Neuronal stem cell (in vitro differentiated cells): ENCODE measurements around the gene TP53BP2.
A peak's percentile ranks its signal among the peaks of the same experiment; 100 is the strongest.
"Not testable (repeated sequence)": the region's sequence is repeated elsewhere in the genome, so short reads cannot be mapped to it uniquely, and the experiment has no call there.

Experiments
- DNase-seq: peaks from one replicate; pipeline ENCODE4 v3.0.0-alpha.2; 2013; ENCODE audit warnings: low spot score
- H2AFZ ChIP-seq: one replicate; pipeline ENCODE4 v1.6.1; 2013; ENCODE audit warnings: mild to moderate bottlenecking, low read length, inconsistent platforms
- H2AK5ac ChIP-seq: 2 replicates; pipeline ENCODE4 v1.6.1; 2013; ENCODE audit warnings: low read depth, mild to moderate bottlenecking, inconsistent platforms, low read length, moderate library complexity, mixed read lengths
- H2BK120ac ChIP-seq: 2 replicates; pipeline ENCODE4 v1.6.1; 2013; ENCODE audit warnings: low read depth, mild to moderate bottlenecking, inconsistent platforms, low read length, moderate library complexity, mixed read lengths
- H2BK12ac ChIP-seq: one replicate; pipeline ENCODE4 v1.6.1; 2013; ENCODE audit warnings: low read length, inconsistent platforms
- H2BK15ac ChIP-seq: 2 replicates; pipeline ENCODE4 v1.6.1; 2013; ENCODE audit warnings: mild to moderate bottlenecking, low read length, inconsistent platforms, mixed read lengths
- H2BK5ac ChIP-seq: one replicate; pipeline ENCODE4 v1.6.1; 2013; ENCODE audit warnings: inconsistent platforms, mild to moderate bottlenecking, low read length, moderate library complexity
- H3K14ac ChIP-seq: one replicate; pipeline ENCODE4 v1.6.1; 2013; ENCODE audit warnings: low read length, inconsistent platforms
- H3K18ac ChIP-seq: 2 replicates; pipeline ENCODE4 v1.6.1; 2013; ENCODE audit warnings: low read length, inconsistent platforms
- H3K23ac ChIP-seq: 2 replicates; pipeline ENCODE4 v1.6.1; 2013; ENCODE audit warnings: low read depth, mild to moderate bottlenecking, mixed read lengths, low read length, inconsistent platforms; ENCODE audit not compliant: poor library complexity
- H3K27ac ChIP-seq: replicated peaks from 3 replicates; pipeline ENCODE4 v1.5.1; 2013; ENCODE audit warnings: low read length, inconsistent platforms
- H3K27me3 ChIP-seq, 3 experiments: 2 replicates each; pipeline ENCODE4 v1.6.1; 2013; ENCODE audit warnings: low read length in 3 of 3, mild to moderate bottlenecking in 2 of 3, inconsistent platforms in 1 of 3, low read depth in 1 of 3, mixed read lengths in 1 of 3, moderate library complexity in 1 of 3; ENCODE audit not compliant: control insufficient read depth in 3 of 3, insufficient read depth in 3 of 3
- H3K36me3 ChIP-seq, 2 donors: replicated peaks in 1 of 2; 2 replicates each; pipeline ENCODE4 v1.6.1; 2013; ENCODE audit warnings: low read length in 2 of 2; ENCODE audit not compliant: control insufficient read depth in 2 of 2, insufficient read depth in 2 of 2
- H3K4ac ChIP-seq: 2 replicates; pipeline ENCODE4 v1.6.1; 2013; ENCODE audit warnings: inconsistent platforms, mild to moderate bottlenecking, low read length, moderate library complexity
- H3K4me1 ChIP-seq, 2 donors: 1 replicate in 1 of 2; 2 replicates in 1 of 2; pipeline ENCODE4 v1.6.1; 2013; ENCODE audit warnings: low read length in 2 of 2, low read depth in 1 of 2; ENCODE audit not compliant: control insufficient read depth in 2 of 2, insufficient read depth in 1 of 2
- H3K4me2 ChIP-seq: one replicate; pipeline ENCODE4 v1.6.1; 2013; ENCODE audit warnings: mild to moderate bottlenecking, low read length, inconsistent platforms; ENCODE audit not compliant: insufficient read depth, poor library complexity, severe bottlenecking
- H3K4me3 ChIP-seq, 2 donors: 2 replicates each; pipeline ENCODE4 v1.5.1; 2013; ENCODE audit warnings: low read length in 2 of 2, mild to moderate bottlenecking in 2 of 2, inconsistent platforms in 1 of 2, moderate library complexity in 1 of 2
- H3K79me1 ChIP-seq: one replicate; pipeline ENCODE4 v1.6.1; 2013; ENCODE audit warnings: low read depth, mild to moderate bottlenecking, inconsistent platforms, low read length, moderate library complexity
- H3K9ac ChIP-seq: one replicate; pipeline ENCODE4 v1.6.1; 2013; ENCODE audit warnings: mild to moderate bottlenecking, low read depth, low read length, inconsistent platforms; ENCODE audit not compliant: poor library complexity
- H3K9me3 ChIP-seq, 2 donors: replicated peaks in 1 of 2; 2 replicates each; pipeline versions ENCODE3 to v1.6.1; 2013; ENCODE audit warnings: low read length in 2 of 2, mild to moderate bottlenecking in 2 of 2, inconsistent platforms in 1 of 2, low read depth in 1 of 2, mixed read lengths in 1 of 2, moderate library complexity in 1 of 2; ENCODE audit not compliant: control insufficient read depth in 2 of 2, insufficient read depth in 1 of 2
- H4K8ac ChIP-seq: one replicate; pipeline ENCODE4 v1.6.1; 2013; ENCODE audit warnings: low read depth, mild to moderate bottlenecking, inconsistent platforms, low read length, moderate library complexity
- H4K91ac ChIP-seq: one replicate; pipeline ENCODE4 v1.6.1; 2013; ENCODE audit warnings: low read length, low read depth, mild to moderate bottlenecking, inconsistent platforms; ENCODE audit not compliant: poor library complexity
- WGBS, 2 donors: extraction: QIAGEN DNeasy Blood & Tissue Kit; methylation state at CpG; one replicate each; pipeline ENCODE4 v1.1.7; 2013; ENCODE audit warnings: missing lambda C conversion rate in 2 of 2, mixed read lengths in 1 of 2; ENCODE audit not compliant: insufficient read length in 2 of 2, insufficient replicate concordance in 1 of 2; ENCODE audit errors: extremely low coverage in 2 of 2; 5-methylcytosine and 5-hydroxymethylcytosine counted together

The TP53BP2 gene

DNA sequence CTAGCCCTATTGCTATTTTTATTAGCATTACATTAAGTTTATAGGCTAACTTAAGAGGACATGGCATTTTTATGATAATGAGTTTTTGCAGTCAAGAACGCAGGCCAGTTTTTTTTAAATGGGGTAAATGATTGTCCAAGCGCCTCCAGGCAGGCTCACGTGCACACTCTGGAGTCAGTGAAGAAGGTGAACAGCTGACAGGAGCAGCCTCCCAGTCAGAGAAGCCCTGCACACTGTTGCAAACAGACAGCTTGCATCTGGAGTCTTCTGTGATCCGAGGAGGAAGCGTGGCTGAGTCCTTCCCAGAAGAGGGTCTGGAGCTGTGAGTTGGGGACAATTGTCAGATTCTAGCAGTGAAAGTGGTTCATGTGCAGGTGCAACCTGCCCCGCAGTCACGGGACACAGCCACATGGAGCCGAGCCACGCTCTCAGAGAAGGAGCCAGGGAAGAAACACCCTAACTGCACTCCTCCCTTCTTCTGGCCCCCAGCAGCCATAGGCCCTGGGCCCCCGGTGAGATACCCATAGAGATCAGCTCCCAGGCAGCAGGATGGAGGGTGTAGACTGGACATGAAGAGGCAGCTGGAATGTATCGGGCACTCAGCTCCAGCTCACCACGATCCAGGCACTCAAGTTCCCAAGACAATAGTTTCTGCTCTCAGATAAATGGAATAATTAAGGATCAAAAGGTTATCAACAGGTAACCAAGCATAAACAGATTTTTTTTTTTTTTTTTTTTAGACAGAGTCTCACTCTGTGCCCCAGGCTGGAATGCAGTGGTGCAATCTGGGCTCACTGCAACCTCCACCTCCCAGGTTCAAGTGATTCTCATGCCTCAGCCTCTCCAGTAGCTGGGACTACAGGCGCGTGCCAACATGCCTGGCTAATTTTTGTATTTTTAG, 107.0 kb downstream of the TP53BP2 start:
- Histone ChIP-seq H2AK5ac (no peak overlapping the region), H2BK5ac (no peak overlapping the region), H3K27ac (no peak overlapping the region), H2BK15ac (no peak overlapping the region), H2BK120ac (no peak overlapping the region), H2AFZ (no peak overlapping the region), H3K9ac (no peak overlapping the region), H3K18ac (no peak overlapping the region), H3K36me3 (peaks cover 8 to 31% of the 10 kb centered on the region in 2 donors), H4K91ac (no peak overlapping the region), H3K9me3 (no peaks in the 10 kb centered on the region), H3K27me3 (no peaks in the 10 kb centered on the region), H3K14ac (no peak overlapping the region), H3K4me2 (no peak overlapping the region), H2BK12ac (no peak overlapping the region), H3K79me1 (no peaks in the 10 kb centered on the region), H4K8ac (no peak overlapping the region), H3K4ac (no peak overlapping the region), H3K4me1 (peaks cover 0 to 3% of the 10 kb centered on the region in 2 donors), H3K4me3 (no peak overlapping the region), H3K23ac (no peak overlapping the region)
- no peak for DNase-seq
- WGBS, 2 donors: no CpG with 5 or more reads among the region's 14 CpGs

DNA sequence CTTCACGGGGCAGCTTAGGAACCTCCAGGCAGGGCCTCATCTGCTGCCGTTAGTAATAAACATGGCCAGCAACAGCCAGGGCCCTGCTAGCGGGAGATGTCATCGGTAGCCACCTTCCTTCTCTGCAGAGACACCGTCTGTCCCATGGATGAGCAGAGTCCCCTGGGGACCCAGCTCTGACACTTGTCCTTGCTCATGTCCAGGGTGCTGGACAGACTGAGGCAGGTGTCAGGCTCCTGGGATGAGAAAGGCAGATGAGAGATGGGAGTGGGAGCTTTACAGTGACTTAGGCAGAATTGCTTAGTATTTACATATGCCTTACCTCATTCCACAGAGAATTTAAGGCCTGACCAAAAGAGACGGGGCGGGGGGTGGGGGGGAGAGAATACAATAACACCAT, 108.4 kb downstream of the TP53BP2 start:
- WGBS, 2 donors: no CpG with 5 or more reads among the region's 7 CpGs
- no peak overlapping the region for H2BK15ac ChIP-seq
- no peak overlapping the region for H4K91ac ChIP-seq
- H2AFZ ChIP-seq: no peak overlapping the region
- peak overlapping the region; percentile 80 for H3K18ac ChIP-seq
- H3K79me1 ChIP-seq: no peaks in the 10 kb centered on the region
- H3K4me2 ChIP-seq: no peak overlapping the region
- no peak overlapping the region for H4K8ac ChIP-seq
- H2AK5ac ChIP-seq: no peak overlapping the region
- no peak overlapping the region for H3K23ac ChIP-seq
- H2BK12ac ChIP-seq: peak overlapping the region; percentile 16
- H3K36me3 ChIP-seq: peaks cover 2 to 28% of the 10 kb centered on the region in 2 donors
- no peak overlapping the region for H3K27ac ChIP-seq
- no peaks in the 10 kb centered on the region for H3K9me3 ChIP-seq
- DNase-seq: no peak
- H3K14ac ChIP-seq: no peak overlapping the region
- no peak overlapping the region for H3K4ac ChIP-seq
- no peak overlapping the region for H2BK5ac ChIP-seq
- H3K27me3 ChIP-seq: no peaks in the 10 kb centered on the region
- H3K4me3 ChIP-seq: no peak overlapping the region
- H2BK120ac ChIP-seq: no peak overlapping the region
- H3K9ac ChIP-seq: no peak overlapping the region
- peaks cover 0 to 10% of the 10 kb centered on the region in 2 donors for H3K4me1 ChIP-seq

DNA sequence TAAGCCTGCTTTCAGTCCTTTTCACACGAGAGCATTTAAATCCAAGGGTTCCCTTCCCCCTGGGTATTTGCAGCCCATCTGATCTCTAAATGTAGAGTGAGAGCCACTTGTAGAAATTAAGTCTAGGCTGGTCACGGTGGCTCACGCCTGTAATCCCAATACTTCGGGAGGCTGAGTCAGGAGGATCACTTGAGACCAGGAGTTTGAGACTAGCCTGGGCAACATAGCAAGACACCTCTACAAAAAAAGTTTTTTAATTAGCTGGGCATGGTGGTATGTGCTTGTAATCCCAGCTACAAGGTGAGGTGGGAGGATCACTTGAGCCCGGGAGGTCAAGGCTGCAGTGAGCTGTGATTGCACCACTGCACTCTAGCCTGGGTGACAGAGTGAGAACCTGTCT, 109.1 kb downstream of the TP53BP2 start:
- H3K4me1 ChIP-seq: not testable (repeated sequence)
- peaks cover 3 to 28% of the 10 kb centered on the region in 2 donors for H3K36me3 ChIP-seq

More for the DNA sequence above, 109.1 kb downstream of the TP53BP2 start:
- H2BK15ac ChIP-seq, H3K9ac ChIP-seq, H2AK5ac ChIP-seq, H3K14ac ChIP-seq, H4K8ac ChIP-seq, H3K27ac ChIP-seq, H3K4ac ChIP-seq, H2BK12ac ChIP-seq, H4K91ac ChIP-seq, H2AFZ ChIP-seq, H2BK120ac ChIP-seq, H3K9me3 ChIP-seq, DNase-seq, H3K18ac ChIP-seq, H2BK5ac ChIP-seq, H3K4me2 ChIP-seq, H3K27me3 ChIP-seq, H3K79me1 ChIP-seq, H3K4me3 ChIP-seq, H3K23ac ChIP-seq: not testable (repeated sequence)
- WGBS, 2 donors: no CpG with 5 or more reads among the region's 5 CpGs
